Transverse colon (tissue), 4 donors: Measurements from ENCODE around the gene CACFD1.
A peak's percentile ranks its signal among the peaks of the same experiment; 100 is the strongest.

ENCODE experiments used
- CTCF ChIP-seq, 5 experiments: fragments of 200-600 bp in 3 of 5; fragments of 450-650 bp in 2 of 5; sonication (generic) in 3 of 5; IDR thresholded peaks; 1 replicate in 2 of 5; 2 replicates in 3 of 5; pipeline ENCODE4 v1.5.1; 2016 to 2017; ENCODE audit warnings: antibody characterized with exemption in 5 of 5, inconsistent platforms in 3 of 5, mild to moderate bottlenecking in 2 of 5, moderate library complexity in 1 of 5
- POLR2AphosphoS5 ChIP-seq, 3 donors: sonication (generic); formaldehyde crosslinking; IDR thresholded peaks; one replicate each; pipeline ENCODE4 v1.6.1; 2016; ENCODE audit warnings: antibody characterized with exemption in 3 of 3

GRCh38 chr9:133429641-133430161, 30.1 kb upstream of the CACFD1 start:
- TF ChIP-seq CTCF (IDR thresholded peaks at IDR 0.05) (peak; percentile 15 to 45 (median 22)), POLR2AphosphoS5 (IDR thresholded peaks at IDR 0.05) (no peak)
